Measurements from ENCODE around the gene ZDHHC8. TPM values are rescaled to one million over a fixed set of nuclear protein-coding genes. Genes with fewer than 3 reads are reported as not detected.
A peak's percentile ranks its signal among the peaks of the same experiment; 100 is the strongest.

Gene ZDHHC8
- total RNA-seq, 1 experiment from 2014 or later, result 89.3 TPM

- no peaks in the 10 kb centered on the region for H4K20me1 ChIP-seq (ENCODE audit: insufficient read depth)
- no peaks in the 10 kb centered on the region for H3K27me3 ChIP-seq (ENCODE audit: insufficient read depth, low read length)
- H3K4me1 ChIP-seq (ENCODE audit: control insufficient read depth in 1 of 2, insufficient read depth in 2 of 2, low read length in 2 of 2), result peaks cover 9 to 20% of the 10 kb centered on the region in 2 experiments; a peak in 3 of 4 replicates
- ATAC-seq (0 out of 2 replicates have a peak, but pooled peaks have one; percentile 39), DNase-seq (ENCODE audit: low read depth, low spot score) (no peak)
- RAD21 ChIA-PET (ENCODE audit: low non-redundant PET in 1 of 2, low total read pairs in 2 of 2, uncharacterized antibody in 2 of 2, unreplicated experiment in 2 of 2), result no interaction called here
- CTCF ChIA-PET, result no interaction called here
- H3K9me2 ChIP-seq (ENCODE audit: insufficient read depth), result no peaks in the 10 kb centered on the region
- no peak overlapping the region for H3K4me3 ChIP-seq (replicated peaks in 1 of 2; ENCODE audit: low read depth in 1 of 2, low read length in 2 of 2)
- POLR2A ChIA-PET, result no interaction called here
- no peak overlapping the region for H3K4me2 ChIP-seq (ENCODE audit: low read length)
- no peak overlapping the region for H3K9ac ChIP-seq (ENCODE audit: low read length)
- no peak overlapping the region for H2AFZ ChIP-seq (ENCODE audit: low read depth, low read length, poor library complexity, severe bottlenecking)
- peaks cover 5 to 12% of the 10 kb centered on the region in 2 experiments; a peak in 2 of 4 replicates for H3K36me3 ChIP-seq (ENCODE audit: control insufficient read depth in 1 of 2, insufficient read depth in 2 of 2, low read length in 2 of 2)
- peaks cover 65% of the 10 kb centered on the region for H3K79me2 ChIP-seq (ENCODE audit: insufficient read depth, low read length)
- no peak overlapping the region; the same call in 1 of the 2 replicates for H3K27ac ChIP-seq (ENCODE audit: low read depth, low read length)
- no TSS peak for BruUV-seq (replicated peaks)
- TF ChIP-seq ZBTB33 (IDR thresholded peaks at IDR 0.05; ENCODE audit: extremely low read depth, insufficient replicate concordance, low read length) (no peak), TCF7L2 (IDR thresholded peaks at IDR 0.05; ENCODE audit: borderline replicate concordance, extremely low read depth, insufficient read depth, insufficient read length) (no peak), FOSL1 (IDR thresholded peaks at IDR 0.05; ENCODE audit: low read depth) (no peak), CBX3 (IDR thresholded peaks at IDR 0.05; ENCODE audit: low read depth) (no peak), MAX (IDR thresholded peaks at IDR 0.05) (no peak), EZH2 (IDR thresholded peaks at IDR 0.05) (no peak), EGR1 (IDR thresholded peaks at IDR 0.05; ENCODE audit: low read depth) (no peak), CEBPB (IDR thresholded peaks at IDR 0.05; ENCODE audit: low read depth) (no peak), YY1 (IDR thresholded peaks at IDR 0.05; ENCODE audit: extremely low read depth, insufficient replicate concordance, low read depth, low read length) (no peak)
- no peaks in the 10 kb centered on the region for H3K9me3 ChIP-seq (ENCODE audit: control insufficient read depth in 1 of 2, insufficient read depth in 1 of 2, low read depth in 1 of 2, low read length in 2 of 2)
- intact Hi-C loops (cut with micrococcal nuclease), result no loop called here
These were observed 6.8 kb downstream of the ZDHHC8 start for GRCh38 chr22:20138417-20138738.

Measured in HCT116 (cell line).